Posterior vena cava (tissue), 2 donors: ENCODE data around the gene MASTL. TPM values are rescaled to one million over a fixed set of nuclear protein-coding genes. Genes with fewer than 3 reads are reported as not detected.
"Not testable (repeated sequence)": the region's sequence is repeated elsewhere in the genome, so short reads cannot be mapped to it uniquely, and the experiment has no call there.

Experiments used
- DNase-seq: peaks from one replicate; pipeline ENCODE4 v3.0.0-alpha.2; 2020; ENCODE audit warnings: low spot score
- intact Hi-C, 2 donors: fragments of 100-400 bp; cut with DNase I; formaldehyde crosslinking; loops; one replicate each; pipeline versions ENCODE4 v1.14.1 to v1.14.2; 2022 to 2023
- long read RNA-seq, 2 donors: library from polyadenylated mRNA; unstranded; transcript quantifications; one replicate each; pipeline ENCODE4 v2.0.0, GENCODE V29; 2020 to 2021
- total RNA-seq, 2 donors: library from RNA; stranded (reverse); fragmentation: NEBNext Ultra II Directional; extraction: Animal tissue kit (Norgen Biotek cat#: 25700); gene quantifications; one replicate each; pipeline ENCODE4 v1.2.1, GENCODE V29; 2021
- donor health status: DM: yes; HTN: yes; CAD: no.
- donor health status: DM: yes; HTN: yes; CAD: no.

The MASTL gene
- total RNA-seq = 1 to 10 TPM; 7.0 to 9.6 TPM
- long read RNA-seq, donor 1, partial matches to known transcripts = 2 of 2 reads
- long read RNA-seq, donor 1, other reads (novel, unspliced or antisense) = 0 of 2 reads
- long read RNA-seq, donor 2, partial matches to known transcripts = 3 of 3 reads
- long read RNA-seq, donor 2, other reads (novel, unspliced or antisense) = 0 of 3 reads

DNA sequence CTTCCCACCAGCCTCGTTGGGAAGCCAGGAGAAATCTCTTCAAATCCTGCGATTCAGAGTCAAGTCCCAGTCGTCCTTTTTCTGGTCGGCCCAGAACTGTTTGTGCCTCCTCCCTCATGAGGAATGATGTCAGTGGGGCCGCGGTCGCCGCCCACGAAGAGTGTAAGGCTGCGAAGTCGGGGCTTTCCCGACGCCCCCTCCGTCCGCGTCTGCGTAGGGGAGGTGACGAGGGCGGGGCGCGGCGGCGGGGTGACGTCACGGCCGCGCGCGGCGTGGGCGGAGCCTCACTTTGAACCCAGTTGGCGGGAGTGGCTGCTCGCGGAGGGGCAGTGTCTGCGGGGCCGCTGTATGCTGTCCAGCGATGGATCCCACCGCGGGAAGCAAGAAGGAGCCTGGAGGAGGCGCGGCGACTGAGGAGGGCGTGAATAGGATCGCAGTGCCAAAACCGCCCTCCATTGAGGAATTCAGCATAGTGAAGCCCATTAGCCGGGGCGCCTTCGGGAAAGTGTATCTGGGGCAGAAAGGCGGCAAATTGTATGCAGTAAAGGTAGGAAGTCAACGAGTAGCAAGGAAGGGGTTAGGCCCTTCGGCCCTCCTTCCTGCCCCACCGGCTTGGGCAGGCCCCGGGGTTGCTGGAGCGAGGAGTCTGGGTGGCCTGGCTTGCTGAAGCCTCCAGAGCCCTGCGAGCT is at the start of gene MASTL:
Gene MASTL, plus strand, starts transcription at position 287 of the 689 bp plus-strand sequence. Its CDS starts 75 bp downstream, at position 362.
- peak; percentile 98 for DNase-seq
- intact Hi-C loops = no loop called here

DNA sequence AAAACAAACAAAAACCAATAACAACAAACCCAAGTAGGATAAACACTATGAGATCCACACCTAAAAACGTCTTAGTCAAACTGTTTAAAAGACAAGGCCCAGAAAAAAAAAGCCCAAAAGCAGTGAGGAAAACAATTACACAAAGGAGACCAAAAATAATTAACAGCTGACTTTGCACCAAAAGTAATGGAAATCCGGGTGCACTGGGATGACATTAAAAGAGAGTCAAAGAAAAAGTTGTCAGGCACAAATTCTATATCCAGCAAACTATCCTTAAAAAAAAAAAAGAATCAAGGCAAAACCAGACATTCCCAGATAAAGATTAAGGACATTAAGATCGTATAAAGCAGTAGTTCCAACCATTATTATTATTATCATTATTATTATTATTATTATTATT is 47.0 kb upstream of the MASTL start:
- no peak for DNase-seq
- intact Hi-C loops = no loop called here

DNA sequence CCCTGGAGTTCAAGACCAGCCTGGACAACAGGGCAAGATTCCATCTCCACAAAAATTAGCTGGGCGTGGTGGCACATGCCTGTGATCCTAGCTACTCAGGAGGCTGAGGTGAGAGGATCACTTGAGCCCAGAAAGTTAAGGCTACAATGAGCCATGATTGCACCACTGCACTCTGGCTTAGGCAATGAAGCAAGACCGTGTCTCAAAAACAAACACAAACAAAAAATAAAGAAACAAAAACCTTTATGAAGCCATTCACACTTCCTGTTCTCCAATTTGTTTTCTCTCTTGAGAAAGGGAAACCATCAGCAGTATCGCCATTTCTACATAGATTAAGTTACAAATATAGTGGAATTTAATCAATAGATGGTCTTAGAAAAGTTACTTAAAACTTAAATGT is 20.8 kb upstream of the MASTL start:
- no peak for DNase-seq
- intact Hi-C loops = no loop called here

DNA sequence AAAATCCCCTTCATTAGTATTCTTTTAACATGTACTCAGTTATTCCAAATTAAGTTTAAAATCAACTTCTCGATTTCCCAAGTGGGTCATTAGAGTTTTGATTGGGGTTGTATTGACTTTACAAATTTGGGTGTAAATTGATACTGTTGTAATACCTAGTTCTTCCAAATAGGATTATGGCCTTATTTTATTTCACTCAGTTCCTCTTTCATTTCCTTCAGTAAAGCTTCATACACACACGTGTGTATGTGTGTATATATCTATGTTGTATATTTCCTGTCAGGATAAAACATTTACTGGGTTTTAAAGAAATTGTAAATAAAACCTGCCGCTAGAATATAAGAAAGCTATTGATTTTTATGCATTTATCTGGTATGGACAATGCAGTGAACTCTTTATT is 16.9 kb upstream of the MASTL start:
- intact Hi-C loops = no loop called here
- DNase-seq = no peak

DNA sequence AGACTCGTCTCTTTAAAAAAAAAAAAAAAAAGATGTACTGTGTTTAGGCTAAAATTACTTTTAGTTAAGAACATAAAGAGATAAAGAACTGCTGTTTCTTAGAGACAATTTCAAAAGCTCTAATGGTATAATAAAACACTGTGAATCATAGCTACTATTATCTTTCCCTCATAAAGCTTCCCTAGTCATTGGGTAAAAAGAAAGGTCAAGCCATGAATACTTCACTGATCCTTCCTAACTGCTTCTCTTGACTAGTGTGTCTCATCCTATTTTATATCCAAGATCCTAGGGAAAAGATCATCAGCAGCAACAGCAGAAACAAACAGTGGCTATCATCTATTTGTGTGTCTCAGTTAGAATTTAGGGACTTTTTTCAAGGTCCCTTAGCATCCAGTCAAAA is 11.5 kb upstream of the MASTL start:
- no peak for DNase-seq
- intact Hi-C loops = no loop called here

DNA sequence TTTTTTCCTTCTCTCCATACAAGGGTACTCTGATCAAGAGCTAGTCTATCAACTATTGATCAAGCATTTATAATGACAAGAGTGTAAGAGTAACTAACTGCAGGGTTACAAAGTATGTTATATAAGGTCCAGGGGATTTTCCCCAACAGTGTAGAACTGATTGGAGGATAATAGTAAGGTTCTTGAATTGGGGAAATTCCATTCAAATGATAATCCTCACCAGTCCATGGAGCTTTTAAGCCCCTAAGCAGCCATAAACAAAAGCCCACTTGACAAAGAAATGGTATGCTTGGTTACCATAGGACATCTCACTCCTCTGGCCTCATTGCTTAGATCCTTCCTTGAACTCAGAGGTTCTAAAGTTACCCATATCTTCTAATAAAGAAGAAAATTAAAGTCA is 9.2 kb upstream of the MASTL start:
- DNase-seq = no peak
- intact Hi-C loops = no loop called here

DNA sequence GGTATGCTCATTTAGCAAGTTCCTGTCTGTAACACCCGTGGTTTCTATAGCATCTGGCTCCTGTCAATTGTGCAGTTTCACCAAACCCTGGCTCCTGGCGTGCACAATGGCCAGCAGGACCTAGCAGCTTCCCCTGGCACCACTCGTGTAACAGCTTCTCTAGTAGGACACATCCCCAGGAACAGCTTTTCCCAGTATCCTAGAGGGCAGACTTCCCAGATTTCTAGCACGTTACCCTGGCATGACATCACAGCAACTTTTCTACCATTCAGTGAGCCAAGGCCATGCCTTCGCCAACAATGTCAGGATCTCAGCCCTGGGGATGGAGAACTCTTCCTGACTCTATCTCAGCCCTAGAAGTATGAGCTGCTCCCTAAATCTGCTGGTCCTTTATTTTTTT is 7.5 kb upstream of the MASTL start:
- no peak for DNase-seq

DNA sequence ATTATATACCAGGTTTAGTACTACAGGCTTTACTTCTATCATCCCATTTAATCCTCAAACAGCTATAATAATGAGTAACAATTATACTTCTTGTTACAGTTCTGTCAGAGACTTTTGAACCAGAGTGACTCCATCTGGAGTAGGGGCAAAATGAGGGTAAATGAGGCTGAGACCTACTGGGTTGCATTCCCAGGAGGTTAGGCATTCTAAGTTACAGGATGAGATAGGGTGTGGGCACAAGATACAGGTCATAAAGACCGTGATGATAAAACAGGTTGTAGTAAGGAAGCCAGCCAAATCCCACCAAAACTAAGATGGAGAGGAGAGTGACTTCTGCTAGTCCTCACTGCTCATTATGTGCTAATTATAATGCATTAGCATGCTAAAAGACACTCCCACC is 4.9 kb upstream of the MASTL start:
- no peak for DNase-seq
- intact Hi-C loops = no loop called here

More for the DNA sequence above, 7.5 kb upstream of the MASTL start:
- intact Hi-C loops = no loop called here

DNA sequence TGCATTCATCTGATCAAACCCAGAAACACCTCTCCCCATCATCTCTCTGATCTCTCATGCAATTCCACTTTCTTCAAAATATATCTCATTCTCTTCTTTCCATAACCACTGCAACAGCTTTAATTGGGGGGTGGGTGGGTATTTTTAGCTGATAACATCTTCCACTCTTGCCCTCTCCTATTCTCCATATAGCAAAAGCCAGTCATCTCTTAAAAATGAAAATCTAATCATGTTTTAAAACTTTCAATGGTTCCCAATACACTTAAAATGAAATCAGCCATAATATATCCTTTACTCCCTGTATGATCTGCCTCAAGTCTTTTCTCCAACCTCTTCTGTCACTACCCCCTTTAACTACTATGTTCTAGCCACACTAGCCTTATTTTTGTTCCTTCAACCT is 2.5 kb upstream of the MASTL start:
- DNase-seq = no peak
- intact Hi-C loops = no loop called here

DNA sequence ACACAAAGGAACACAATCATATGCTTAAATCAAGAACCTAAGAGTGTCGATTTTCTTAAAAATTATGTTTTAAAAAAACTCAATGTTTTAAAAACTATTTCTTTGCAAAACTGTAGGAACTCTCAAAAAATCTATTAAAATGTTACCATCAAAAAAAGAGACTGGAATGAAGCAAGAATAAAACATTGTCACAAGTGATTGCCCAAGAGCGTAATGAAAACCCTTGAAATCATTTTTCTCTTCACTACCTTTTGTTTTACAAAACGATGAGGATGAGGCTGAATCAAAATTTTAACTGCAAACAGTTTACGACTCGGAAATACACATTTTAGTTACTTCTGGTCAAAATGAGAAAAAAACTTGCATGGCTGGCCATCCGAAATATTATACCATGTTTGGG is 1.8 kb upstream of the MASTL start:
- DNase-seq = no peak
- intact Hi-C loops = no loop called here

DNA sequence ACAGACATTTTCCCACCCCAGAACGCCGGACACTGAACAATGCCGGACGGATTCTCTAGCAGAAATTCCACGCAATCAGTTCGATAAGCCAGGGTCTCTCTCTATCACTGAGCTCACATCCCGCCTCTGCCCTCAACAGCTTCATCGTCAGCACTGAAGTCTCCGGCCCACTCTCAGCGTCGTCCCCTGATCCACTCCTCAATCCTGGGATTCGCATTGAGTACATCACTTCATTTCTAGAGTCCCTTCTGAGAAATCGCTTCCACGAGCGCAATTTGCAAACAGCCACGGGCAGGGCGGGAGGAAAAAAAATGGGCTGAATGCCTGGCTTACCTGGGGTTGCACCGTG is 1.3 kb upstream of the MASTL start:
- DNase-seq = no peak
- intact Hi-C loops = no loop called here

DNA sequence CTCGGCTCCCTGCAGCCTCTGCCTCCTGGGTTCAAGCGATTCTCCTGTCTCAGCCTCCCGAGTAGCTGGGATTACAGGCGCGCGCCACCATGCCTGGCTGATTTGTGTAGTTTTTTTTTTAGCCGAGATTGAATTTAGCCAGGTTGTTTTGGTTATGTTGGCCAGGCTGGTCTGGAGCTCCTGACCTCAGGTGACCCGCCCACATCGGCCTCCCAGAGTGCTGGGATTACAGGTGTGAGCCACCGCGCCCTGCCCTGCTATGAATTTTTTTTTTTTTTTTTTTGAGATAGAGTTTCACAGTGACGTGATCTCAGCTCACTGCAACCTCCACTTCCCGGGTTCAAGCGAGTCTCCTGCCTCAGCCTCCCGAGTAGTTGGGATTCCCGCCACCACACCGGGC is 1.4 kb downstream of the MASTL start:
- intact Hi-C loops = not testable (repeated sequence)

DNA sequence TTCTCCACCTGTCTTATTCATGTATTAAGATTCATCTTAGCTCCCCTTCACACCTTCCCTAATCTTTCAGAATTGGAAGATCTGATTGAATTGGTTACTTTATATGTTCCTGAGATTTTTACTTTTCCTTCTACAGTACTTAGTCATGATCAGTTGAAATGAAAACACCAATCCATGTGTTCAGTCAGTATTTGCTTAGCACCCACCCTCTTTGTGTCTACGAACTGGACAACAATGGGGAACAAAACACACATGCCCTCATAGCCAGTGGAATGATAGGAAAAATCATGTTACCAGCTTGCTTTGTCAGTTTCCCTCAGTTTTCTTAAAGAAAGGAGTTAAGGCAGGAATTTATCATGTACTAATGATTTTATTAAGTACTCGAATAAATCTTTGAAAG is 2.0 kb downstream of the MASTL start:
- no peak for DNase-seq
- intact Hi-C loops = no loop called here

More for the DNA sequence above, 1.4 kb downstream of the MASTL start:
- DNase-seq = not testable (repeated sequence)

DNA sequence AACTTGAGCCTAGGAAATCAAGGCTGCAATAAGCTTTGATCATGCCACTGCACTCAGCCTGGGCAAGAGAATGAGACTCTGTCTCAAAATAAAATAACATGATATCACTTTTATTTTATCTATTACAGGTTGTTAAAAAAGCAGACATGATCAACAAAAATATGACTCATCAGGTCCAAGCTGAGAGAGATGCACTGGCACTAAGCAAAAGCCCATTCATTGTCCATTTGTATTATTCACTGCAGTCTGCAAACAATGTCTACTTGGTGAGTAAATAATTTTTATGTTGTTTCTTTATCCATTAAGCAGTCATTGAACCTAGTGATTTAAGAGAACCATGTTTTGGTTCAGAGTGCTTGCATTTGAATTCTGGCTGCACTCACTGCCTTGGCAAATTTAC is 3.3 kb downstream of the MASTL start:
- no peak for DNase-seq
- intact Hi-C loops = no loop called here

DNA sequence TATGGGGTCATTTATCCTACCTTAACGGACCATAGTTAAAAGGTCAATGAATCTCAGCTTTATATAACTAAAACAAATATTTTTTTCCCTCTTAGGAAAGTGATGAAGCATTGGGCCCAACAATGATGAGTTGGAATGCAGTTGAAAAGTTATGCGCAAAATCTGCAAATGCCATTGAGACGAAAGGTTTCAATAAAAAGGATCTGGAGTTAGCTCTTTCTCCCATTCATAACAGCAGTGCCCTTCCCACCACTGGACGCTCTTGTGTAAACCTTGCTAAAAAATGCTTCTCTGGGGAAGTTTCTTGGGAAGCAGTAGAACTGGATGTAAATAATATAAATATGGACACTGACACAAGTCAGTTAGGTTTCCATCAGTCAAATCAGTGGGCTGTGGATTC is 14.7 kb downstream of the MASTL start:
- intact Hi-C loops = no loop called here
- no peak for DNase-seq

DNA sequence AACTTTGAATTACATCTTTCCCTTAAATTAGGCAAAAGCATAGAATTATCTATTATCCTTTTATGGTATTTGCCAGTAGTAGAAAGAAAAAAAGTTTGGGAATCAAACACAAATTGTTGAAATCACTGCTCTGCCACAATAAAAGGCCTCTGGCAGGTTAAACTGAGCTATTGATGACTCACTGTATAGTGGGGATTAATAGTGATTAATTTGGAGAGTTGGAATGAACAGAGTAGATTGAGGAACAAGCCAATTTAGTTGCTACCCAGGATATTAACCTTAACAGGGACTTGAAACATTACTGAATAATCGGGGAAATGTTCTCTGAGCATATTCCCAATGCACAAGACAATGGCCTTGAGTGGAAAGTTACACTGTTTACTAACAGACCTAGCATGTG is 33.1 kb downstream of the MASTL start:
- intact Hi-C loops = no loop called here
- no peak for DNase-seq

DNA sequence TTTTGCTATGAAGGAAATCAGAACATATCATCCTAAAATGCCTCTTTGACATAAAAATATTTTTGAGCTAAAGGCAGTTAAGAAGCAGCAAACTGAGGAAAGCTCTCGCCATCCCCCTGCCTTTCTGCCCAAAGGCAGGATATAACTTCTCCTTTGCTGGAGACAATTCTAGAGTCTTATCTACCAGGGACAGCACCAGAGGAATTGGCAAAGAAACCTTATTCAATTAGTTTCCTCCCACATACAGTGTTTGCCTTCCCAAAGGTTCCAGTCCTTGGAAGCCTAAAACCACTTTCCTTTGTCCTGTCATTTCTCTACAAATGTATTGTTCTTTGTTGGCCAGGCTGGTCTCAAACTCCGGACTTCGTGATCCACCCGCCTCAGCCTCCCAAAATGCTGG is 33.7 kb downstream of the MASTL start:
- DNase-seq = no peak
- intact Hi-C loops = no loop called here

DNA sequence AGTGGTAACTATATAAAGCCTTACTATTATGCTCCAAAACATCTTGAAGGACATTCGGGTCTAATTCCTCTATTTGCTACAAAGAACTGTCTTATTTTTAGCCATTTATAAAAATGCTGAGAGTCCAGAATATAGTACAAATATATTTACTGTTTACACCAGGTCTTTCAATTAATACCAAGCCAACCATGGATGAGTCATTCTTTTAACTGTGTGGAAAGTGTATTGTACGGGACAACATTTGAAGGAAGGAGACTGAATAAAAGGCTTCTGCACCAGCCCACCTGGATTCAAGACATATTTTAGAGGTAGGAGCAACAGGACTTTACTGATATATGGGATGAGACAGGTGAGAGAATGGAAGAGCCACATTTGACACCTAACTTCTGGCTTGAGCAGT is 35.4 kb downstream of the MASTL start:
- intact Hi-C loops = no loop called here

DNA sequence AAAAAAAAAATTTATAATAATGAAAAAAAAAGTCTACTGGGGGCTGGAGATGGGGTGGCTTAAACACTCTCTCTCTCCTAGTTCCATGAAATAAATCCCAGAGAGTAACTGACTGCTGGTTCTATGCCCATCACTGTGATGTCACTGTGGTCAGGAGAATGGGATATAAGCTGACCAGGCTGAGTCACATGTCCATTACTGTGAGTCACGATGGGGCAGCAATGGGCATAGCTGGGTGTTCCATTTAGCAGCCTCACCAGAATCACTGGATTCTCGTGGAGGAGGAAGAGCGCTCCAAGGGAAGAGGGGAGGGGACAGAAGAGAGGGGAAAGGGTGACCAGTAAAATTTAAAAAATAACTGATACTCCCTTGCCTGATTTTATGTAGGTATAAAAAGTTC is 37.1 kb downstream of the MASTL start:
- no peak for DNase-seq
- intact Hi-C loops = no loop called here

More for the DNA sequence above, 35.4 kb downstream of the MASTL start:
- DNase-seq = no peak

DNA sequence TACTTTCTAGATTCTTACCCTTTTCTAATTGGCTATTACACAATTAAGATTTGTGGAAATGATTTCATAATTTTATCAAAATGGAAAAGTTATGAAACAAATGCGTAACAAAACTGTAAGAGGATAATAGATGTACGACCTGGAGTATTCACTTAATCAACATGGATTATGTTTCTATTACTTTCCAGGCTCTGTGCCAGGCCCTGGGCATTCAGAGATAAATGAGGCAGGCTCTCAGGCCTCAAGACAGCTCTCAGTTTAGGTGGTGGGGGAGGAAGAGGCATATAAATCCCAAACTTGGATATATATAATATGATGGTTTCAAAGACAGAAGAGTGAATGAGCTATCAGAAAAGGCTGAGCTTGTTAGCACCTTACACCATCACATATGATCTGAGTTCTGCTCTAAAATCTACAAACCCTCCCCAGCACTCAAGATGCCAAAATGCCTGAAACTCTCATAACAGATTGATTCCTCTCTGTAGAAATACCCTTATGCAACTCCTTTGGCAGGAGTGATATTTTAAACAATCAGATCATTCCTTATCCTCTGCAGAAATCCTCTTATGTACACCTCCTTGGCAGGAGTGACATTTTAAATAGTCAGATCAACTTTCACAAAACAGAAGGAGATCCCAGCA is 42.9 kb downstream of the MASTL start:
- intact Hi-C loops = no loop called here
- DNase-seq = no peak

DNA sequence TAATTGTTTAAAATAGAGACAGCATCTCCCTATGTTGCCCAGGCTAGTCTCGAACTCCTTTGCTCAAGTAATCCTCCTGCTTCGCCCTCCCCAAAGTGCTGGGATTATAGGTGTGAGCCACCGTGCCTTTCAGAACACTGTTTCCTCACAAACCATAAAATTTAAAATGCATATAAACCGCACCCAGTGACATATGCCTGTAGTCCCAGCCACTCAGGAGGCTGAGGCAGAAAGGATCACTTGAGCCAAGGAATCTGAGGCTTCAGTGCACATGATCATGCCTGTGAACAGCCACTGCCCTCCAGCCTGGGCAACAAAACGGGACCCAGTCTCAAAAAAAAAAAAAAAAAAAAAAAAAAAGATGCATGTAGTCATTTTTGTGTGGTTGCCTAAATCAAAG is 48.7 kb downstream of the MASTL start:
- DNase-seq = no peak
- intact Hi-C loops = no loop called here
